CD4-positive, alpha-beta T cell (primary cell): ENCODE results near the gene CATSPER1. TPM values are rescaled to one million over a fixed set of nuclear protein-coding genes. Genes with fewer than 3 reads are reported as not detected.

Experiments used
- ATAC-seq: fragments of 200-7000 bp; cut with Tn5 transposase; one replicate; pipeline ENCODE4 v1.10.0; 2022; ENCODE audit warnings: mild to moderate bottlenecking; ENCODE audit not compliant: poor library complexity
- CTCF ChIA-PET: fragments of 350-600 bp; sonication (Branson Sonifier 250); formaldehyde crosslinking; loops from one replicate; lab custom pipeline; 2021; ENCODE audit warnings: antibody characterized with exemption, inconsistent platforms; lab: Charles Lee
- POLR2A ChIA-PET: fragments of 350-600 bp; sonication (Branson Sonifier 250); formaldehyde crosslinking; loops from one replicate; lab custom pipeline; 2021; ENCODE audit warnings: antibody characterized with exemption, inconsistent platforms; lab: Charles Lee
- DNase-seq, 14 experiments: peaks; one replicate each; pipeline ENCODE4 v3.0.0-alpha.2; 2013 to 2020; ENCODE audit warnings: mixed read lengths in 2 of 14
- H3K27ac ChIP-seq, 2 donors: one replicate each; pipeline versions ENCODE4 v1.5.1 to v1.7.0; 2013; ENCODE audit warnings: low read length in 2 of 2, low read depth in 1 of 2, mild to moderate bottlenecking in 1 of 2
- H3K27me3 ChIP-seq, 2 experiments: 1 replicate in 1 of 2; 2 replicates in 1 of 2; pipeline versions ENCODE4 v1.6.1 to v1.7.0; 2013; ENCODE audit warnings: low read length in 2 of 2, control low read depth in 1 of 2, mild to moderate bottlenecking in 1 of 2, moderate library complexity in 1 of 2; ENCODE audit not compliant: insufficient read depth in 2 of 2, control insufficient read depth in 1 of 2
- H3K36me3 ChIP-seq: one replicate; pipeline ENCODE4 v1.6.1; 2013; ENCODE audit warnings: low read length, control low read depth; ENCODE audit not compliant: insufficient read depth
- H3K4me1 ChIP-seq: one replicate; pipeline ENCODE4 v1.6.1; 2013; ENCODE audit warnings: low read length, control low read depth; ENCODE audit not compliant: insufficient read depth
- H3K4me3 ChIP-seq: one replicate; pipeline ENCODE4 v1.5.1; 2013; ENCODE audit warnings: mild to moderate bottlenecking, low read length, moderate library complexity
- H3K9me3 ChIP-seq, 2 experiments: 1 replicate in 1 of 2; 2 replicates in 1 of 2; pipeline versions ENCODE4 v1.6.1 to v1.7.0; 2013; ENCODE audit warnings: low read length in 2 of 2, mild to moderate bottlenecking in 2 of 2, control low read depth in 1 of 2, moderate library complexity in 1 of 2; ENCODE audit not compliant: control insufficient read depth in 1 of 2, insufficient read depth in 1 of 2
- H3K27ac Mint-ChIP-seq: one replicate; pipeline ENCODE4 v1.8.0; 2020; ENCODE audit warnings: mixed read lengths
- H3K27me3 Mint-ChIP-seq: one replicate; pipeline ENCODE4 v1.8.0; 2021; ENCODE audit warnings: mixed read lengths
- H3K36me3 Mint-ChIP-seq: one replicate; pipeline ENCODE4 v1.8.0; 2021; ENCODE audit warnings: low read depth, mixed read lengths
- H3K4me1 Mint-ChIP-seq: one replicate; pipeline ENCODE4 v1.8.0; 2021; ENCODE audit warnings: low read depth, mixed read lengths
- H3K4me3 Mint-ChIP-seq: one replicate; pipeline ENCODE4 v1.8.0; 2020; ENCODE audit warnings: mild to moderate bottlenecking, mixed read lengths
- H3K9me3 Mint-ChIP-seq: one replicate; pipeline ENCODE4 v1.8.0; 2020; ENCODE audit warnings: mixed read lengths
- intact Hi-C, 2 experiments: fragments of 100-400 bp; cut with DNase I in 1 of 2; cut with micrococcal nuclease in 1 of 2; formaldehyde crosslinking; loops; one replicate each; pipeline versions ENCODE4 v1.15.1 to v1.9.0; 2023 to 2025; cut with DNase I, micrococcal nuclease
- total RNA-seq, 174 experiments: library from RNA in 2 of 174; stranded (reverse) in 2 of 174; gene quantifications; one replicate each; pipeline ENCODE4 v1.2.3 and lab custom pipeline; 2021 to 2026
- TF ChIP-seq, protein P1 (sequence below): fragments of 200-600 bp; IDR thresholded peaks from one replicate; pipeline ENCODE4 v1.8.0; 2022; ENCODE audit warnings: antibody characterized with exemption, mild to moderate bottlenecking

Gene CATSPER1
- total RNA-seq, 2 experiments from 2014 or later = not detected

GRCh38 chr11:65973439-65974110 is 52.7 kb downstream of the CATSPER1 start:
- Histone ChIP-seq H3K27ac (no peak overlapping the region), H3K9me3 (no peaks in the 10 kb centered on the region), H3K4me1 (no peaks in the 10 kb centered on the region), H3K27me3 (no peaks in the 10 kb centered on the region), H3K36me3 (peaks cover 72% of the 10 kb centered on the region), H3K4me3 (no peak overlapping the region)
- H3K36me3 Mint-ChIP-seq = peaks cover 76% of the 10 kb centered on the region
- intact Hi-C loops = no loop called here
- DNase-seq = no peak
- TF ChIP-seq, protein P1, sequence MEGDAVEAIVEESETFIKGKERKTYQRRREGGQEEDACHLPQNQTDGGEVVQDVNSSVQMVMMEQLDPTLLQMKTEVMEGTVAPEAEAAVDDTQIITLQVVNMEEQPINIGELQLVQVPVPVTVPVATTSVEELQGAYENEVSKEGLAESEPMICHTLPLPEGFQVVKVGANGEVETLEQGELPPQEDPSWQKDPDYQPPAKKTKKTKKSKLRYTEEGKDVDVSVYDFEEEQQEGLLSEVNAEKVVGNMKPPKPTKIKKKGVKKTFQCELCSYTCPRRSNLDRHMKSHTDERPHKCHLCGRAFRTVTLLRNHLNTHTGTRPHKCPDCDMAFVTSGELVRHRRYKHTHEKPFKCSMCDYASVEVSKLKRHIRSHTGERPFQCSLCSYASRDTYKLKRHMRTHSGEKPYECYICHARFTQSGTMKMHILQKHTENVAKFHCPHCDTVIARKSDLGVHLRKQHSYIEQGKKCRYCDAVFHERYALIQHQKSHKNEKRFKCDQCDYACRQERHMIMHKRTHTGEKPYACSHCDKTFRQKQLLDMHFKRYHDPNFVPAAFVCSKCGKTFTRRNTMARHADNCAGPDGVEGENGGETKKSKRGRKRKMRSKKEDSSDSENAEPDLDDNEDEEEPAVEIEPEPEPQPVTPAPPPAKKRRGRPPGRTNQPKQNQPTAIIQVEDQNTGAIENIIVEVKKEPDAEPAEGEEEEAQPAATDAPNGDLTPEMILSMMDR = no peak
- no peak overlapping the region for H3K4me3 Mint-ChIP-seq
- ChIA-PET POLR2A (interaction anchor here (0.7 to 1.1 kb wide), 2 partner anchors 13 to 193 kb away, joined by 3 to 4 read pairs; partner anchors contain the start of gene SART1), CTCF (interaction anchor here (1.1 to 1.4 kb wide), 2 partner anchors 89 kb away, joined by 3 read pairs; no protein-coding TSS in a partner anchor)
- no peaks in the 10 kb centered on the region for H3K9me3 Mint-ChIP-seq
- ATAC-seq = no peak
- H3K27ac Mint-ChIP-seq = no peak overlapping the region
- H3K27me3 Mint-ChIP-seq = no peaks in the 10 kb centered on the region
- H3K4me1 Mint-ChIP-seq = no peaks in the 10 kb centered on the region

- H3K27ac Mint-ChIP-seq = peak overlapping the region; percentile 1
- POLR2A ChIA-PET = interaction anchor here (0.6 to 1.3 kb wide), 2 partner anchors 82 to 110 kb away, joined by 3 to 5 read pairs; partner anchors contain the start of gene CCDC85B
Observed at GRCh38 chr11:65972116-65972515, 54.2 kb downstream of the CATSPER1 start.

DNA sequence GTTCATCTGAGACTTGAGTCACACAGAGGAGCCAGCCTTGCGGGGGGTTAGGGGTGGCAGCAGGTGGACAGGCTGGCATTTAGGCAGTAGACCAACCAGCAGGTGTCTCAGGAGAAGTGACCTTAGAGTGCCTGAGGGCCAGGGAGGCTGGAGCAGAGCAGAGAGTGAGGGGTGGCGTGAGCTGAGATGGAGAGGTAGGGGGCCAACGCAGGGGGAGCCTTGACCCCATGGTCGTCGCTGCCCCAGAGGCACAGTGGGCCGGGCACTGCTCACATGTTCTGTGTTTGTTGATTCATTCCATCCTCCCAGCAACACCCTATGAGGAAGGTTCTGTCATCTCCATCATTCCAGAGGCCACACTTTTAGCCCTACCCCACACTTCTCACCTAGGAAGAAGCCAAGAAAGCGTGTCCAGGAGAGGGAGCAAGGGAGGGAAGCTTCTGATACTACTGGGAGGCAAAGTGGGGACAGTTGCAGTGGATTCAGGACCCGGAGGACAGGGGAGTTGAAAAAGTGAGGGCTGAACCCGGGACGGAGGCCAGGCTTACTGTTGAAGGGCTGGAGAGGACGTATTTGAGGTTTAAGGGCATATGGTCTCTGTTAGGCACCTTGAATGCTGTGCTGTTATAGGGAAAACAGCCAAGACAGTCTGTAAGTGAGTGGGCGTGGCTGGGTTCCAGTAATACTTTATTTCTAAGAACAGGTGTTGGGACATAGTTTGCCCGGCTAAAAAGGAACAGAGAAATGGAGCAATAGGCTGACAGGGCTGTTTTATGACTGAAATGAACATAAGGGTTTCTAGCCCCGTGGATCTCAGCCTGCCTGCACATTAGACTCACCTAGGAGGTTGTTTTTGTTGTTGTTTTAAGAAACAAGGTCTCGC is 57.4 kb downstream of the CATSPER1 start:
- Histone ChIP-seq H3K36me3 (peaks cover 85% of the 10 kb centered on the region), H3K4me1 (peaks cover 5% of the 10 kb centered on the region), H3K27me3 (no peaks in the 10 kb centered on the region), H3K4me3 (no peak overlapping the region), H3K27ac (no peak overlapping the region), H3K9me3 (no peaks in the 10 kb centered on the region)
- ATAC-seq (no peak), DNase-seq (no peak)
- TF ChIP-seq, protein P1 = no peak
- Mint-ChIP-seq H3K4me3 (no peak overlapping the region), H3K27me3 (no peaks in the 10 kb centered on the region), H3K36me3 (peaks cover 91% of the 10 kb centered on the region), H3K9me3 (no peaks in the 10 kb centered on the region), H3K27ac (no peak overlapping the region), H3K4me1 (peaks cover 9% of the 10 kb centered on the region)
- ChIA-PET CTCF (no interaction called here), POLR2A (no interaction called here)
- intact Hi-C loops = no loop called here

More at GRCh38 chr11:65972116-65972515, 54.2 kb downstream of the CATSPER1 start:
- Mint-ChIP-seq H3K4me3 (no peak overlapping the region), H3K36me3 (peaks cover 77% of the 10 kb centered on the region), H3K9me3 (no peaks in the 10 kb centered on the region), H3K27me3 (no peaks in the 10 kb centered on the region), H3K4me1 (no peaks in the 10 kb centered on the region)
- Histone ChIP-seq H3K9me3 (no peaks in the 10 kb centered on the region), H3K4me1 (no peaks in the 10 kb centered on the region), H3K4me3 (no peak overlapping the region), H3K27me3 (no peaks in the 10 kb centered on the region), H3K36me3 (peaks cover 73% of the 10 kb centered on the region), H3K27ac (no peak overlapping the region)
- TF ChIP-seq, protein P1 = no peak
- ATAC-seq (no peak), DNase-seq (no peak)
- intact Hi-C loops = no loop called here
- CTCF ChIA-PET = interaction anchor here (1.4 kb wide), 1 partner anchor 88 kb away, joined by 3 read pairs; no protein-coding TSS in a partner anchor
